ENCODE results near the gene TNRC6B. TPM values are rescaled to one million over a fixed set of nuclear protein-coding genes. Genes with fewer than 3 reads are reported as not detected.

The TNRC6B gene
- total and polyA plus RNA-seq, 2 of the 13 experiments (the other 11 are each of a cell fraction or from before 2014, with no cell fraction given), result 8.9 to 13.2 TPM

DNA sequence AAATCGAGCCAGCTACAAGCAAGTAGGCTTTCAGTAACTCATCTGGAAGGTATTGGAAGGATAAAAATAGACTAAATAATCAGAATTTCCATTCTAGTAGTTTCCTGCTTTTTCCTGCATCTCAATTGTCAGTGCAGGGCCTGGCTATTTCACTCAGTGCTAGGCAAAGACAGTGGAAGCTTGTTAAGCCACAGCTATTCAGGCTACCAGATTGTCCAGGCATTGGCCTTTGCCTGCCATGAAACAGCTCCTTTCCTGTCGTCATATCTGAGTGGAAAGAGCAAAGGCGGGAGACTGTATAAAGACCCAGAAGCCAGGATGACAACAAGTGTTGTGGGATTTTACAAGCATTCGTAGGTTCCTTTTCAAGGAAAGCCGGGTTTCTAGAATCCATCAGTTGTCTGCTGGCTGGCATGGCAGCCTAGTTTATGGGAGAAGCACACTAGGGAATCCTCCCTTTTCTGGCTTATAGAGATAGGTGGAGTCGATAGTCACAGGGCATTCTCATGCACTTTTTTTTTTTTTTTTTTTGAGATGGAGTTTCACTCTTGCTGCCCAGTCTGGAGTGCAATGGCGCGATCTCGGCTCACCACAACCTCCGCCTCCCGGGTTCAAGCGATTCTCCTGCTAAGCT is 2.0 kb upstream of the TNRC6B start:
- peaks cover 32% of the 10 kb centered on the region for H3K4me1 ChIP-seq (ENCODE audit: insufficient read depth, low read length)
- no peak overlapping the region for H3K4me3 ChIP-seq (replicated peaks in 1 of 3; ENCODE audit: insufficient read depth in 1 of 3, low read depth in 2 of 3, low read length in 3 of 3)
- WGBS (ENCODE audit: low lambda C conversion rate), result 96% methylated on average over 12 of the region's 12 CpGs
- H4K20me1 ChIP-seq (ENCODE audit: insufficient read depth, low read length), result peaks cover 5% of the 10 kb centered on the region; the same call in 1 of the 2 replicates
- ChIA-PET POLR2A (no interaction called here), CTCF (ENCODE audit: low intra/inter-chr PET ratio, low total read pairs) (no interaction called here)
- TF ChIP-seq PCBP2 (optimal IDR thresholded peaks at IDR 0.05; ENCODE audit: low read depth, low read length, poor library complexity, severe bottlenecking), result no peak
- no peak for TF ChIP-seq ZKSCAN1 (IDR thresholded peaks at IDR 0.05; ENCODE audit: low read length)
- in situ Hi-C loops (cut with HindIII; ENCODE audit: extremely low pct_ligation_motif_present, low pct_unique_long_range_greater_than_20kb), result no loop called here
- no peak overlapping the region for H2AFZ ChIP-seq (ENCODE audit: low read length)
- H3K4me2 ChIP-seq (ENCODE audit: low read depth, low read length), result no peak overlapping the region
- H3K27ac ChIP-seq (ENCODE audit: extremely low read length, insufficient read depth, low read length), result no peak overlapping the region
- H3K79me2 ChIP-seq (ENCODE audit: insufficient read depth, low read length), result peaks cover 29% of the 10 kb centered on the region
- intact Hi-C loops (cut with micrococcal nuclease; ENCODE audit: unreplicated experiment), result loop anchor here (2.0 to 5.0 kb wide), 2 partner anchors 19 to 133 kb away; no protein-coding TSS in a partner anchor
- FAIRE-seq (no peak), DNase-seq (ENCODE audit: low spot score) (no peak), ATAC-seq (no peak)
- no TSS peak for BruUV-seq (replicated peaks)
- H3K9ac ChIP-seq (ENCODE audit: insufficient read depth, low read depth, low read length), result no peak overlapping the region
- no peaks in the 10 kb centered on the region; a peak in 1 of 5 replicates for H3K27me3 ChIP-seq (ENCODE audit: control insufficient read depth in 1 of 2, insufficient read depth in 2 of 2, low read length in 2 of 2)
- no peaks in the 10 kb centered on the region for H3K9me3 ChIP-seq (ENCODE audit: low read length)
- H3K36me3 ChIP-seq (replicated peaks in 1 of 2; ENCODE audit: control insufficient read depth in 1 of 2, insufficient read depth in 2 of 2, low read length in 2 of 2), result no peaks in the 10 kb centered on the region

DNA sequence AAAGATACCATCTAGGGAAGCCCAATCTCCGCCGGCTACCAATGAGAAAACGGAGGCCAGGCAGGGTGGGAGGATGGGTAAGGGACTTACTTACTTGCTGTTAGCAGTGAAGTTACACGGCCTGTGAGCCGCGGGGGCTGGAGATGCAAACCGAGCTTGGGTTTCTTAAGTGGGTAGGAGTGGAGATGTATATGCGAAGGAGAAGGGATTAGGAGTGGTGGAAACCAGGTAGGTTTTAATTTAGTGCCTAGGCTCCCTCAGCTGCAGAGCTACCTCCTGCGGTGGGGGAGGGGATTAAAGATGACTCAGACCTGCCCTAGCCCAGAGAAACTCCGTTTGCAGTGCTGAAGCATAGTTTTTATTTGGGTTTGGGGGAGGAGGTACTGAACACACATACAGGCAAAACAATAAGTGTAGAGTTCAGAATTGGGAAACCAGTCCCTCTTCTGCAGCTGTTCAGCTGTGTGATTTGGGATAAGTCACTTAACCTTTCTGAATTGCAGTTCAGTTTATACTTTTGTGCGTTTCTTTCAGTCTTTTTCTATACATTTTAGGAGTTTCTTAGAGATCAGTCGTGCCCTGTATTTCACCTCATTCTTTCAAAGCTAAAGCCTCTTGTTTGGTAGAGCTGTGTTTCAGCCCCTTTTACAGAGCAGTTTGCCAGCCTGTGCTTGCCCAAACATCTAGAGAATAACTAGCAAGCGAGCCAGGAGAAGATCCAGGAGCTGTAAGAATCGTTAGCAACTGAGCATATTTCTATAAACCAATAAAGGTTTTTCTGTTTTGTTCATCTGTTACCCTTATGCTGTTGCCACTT is 596 bp upstream of the TNRC6B start:
- POLR2A ChIA-PET, result interaction anchor here (0.6 to 1.7 kb wide), 12 partner anchors 16 to 936 kb away, joined by 3 to 35 read pairs (median 4); partner anchors contain the start of genes ADSL and RPL3
- Histone ChIP-seq H3K4me2 (ENCODE audit: low read depth, low read length) (peak overlapping the region; percentile 85), H4K20me1 (ENCODE audit: insufficient read depth, low read length) (peaks cover 15% of the 10 kb centered on the region), H3K9ac (ENCODE audit: insufficient read depth, low read depth, low read length) (peak overlapping the region; percentile 92), H3K9me3 (ENCODE audit: low read length) (no peaks in the 10 kb centered on the region), H3K4me3 (replicated peaks in 1 of 3; ENCODE audit: insufficient read depth in 1 of 3, low read depth in 2 of 3, low read length in 3 of 3) (peak overlapping the region; percentile 49 to 97 (median 75)), H3K79me2 (ENCODE audit: insufficient read depth, low read length) (peaks cover 43% of the 10 kb centered on the region), H3K36me3 (replicated peaks in 1 of 2; ENCODE audit: control insufficient read depth in 1 of 2, insufficient read depth in 2 of 2, low read length in 2 of 2) (no peaks in the 10 kb centered on the region), H3K27me3 (ENCODE audit: control insufficient read depth in 1 of 2, insufficient read depth in 2 of 2, low read length in 2 of 2) (no peaks in the 10 kb centered on the region; a peak in 1 of 5 replicates), H2AFZ (ENCODE audit: low read length) (no peak overlapping the region), H3K27ac (ENCODE audit: extremely low read length, insufficient read depth, low read length) (peak overlapping the region; percentile 83), H3K4me1 (ENCODE audit: insufficient read depth, low read length) (peaks cover 46% of the 10 kb centered on the region)
- in situ Hi-C loops (cut with HindIII; ENCODE audit: extremely low pct_ligation_motif_present, low pct_unique_long_range_greater_than_20kb) (no loop called here), intact Hi-C loops (cut with micrococcal nuclease; ENCODE audit: unreplicated experiment) (loop anchor here (2.0 to 5.0 kb wide), 2 partner anchors 20 to 135 kb away; no protein-coding TSS in a partner anchor)
- BruUV-seq (replicated peaks), result no TSS peak
- FAIRE-seq, result peak; percentile 79
- 9% methylated on average over 14 of the region's 14 CpGs for WGBS (ENCODE audit: low lambda C conversion rate)
- ATAC-seq, result peak; percentile 82
- CTCF ChIA-PET (ENCODE audit: low intra/inter-chr PET ratio, low total read pairs), result no interaction called here
- DNase-seq (ENCODE audit: low spot score), result peak; percentile 87
- TF ChIP-seq ZFP36L1 (CRISPR knock-in tag; IDR thresholded peaks at IDR 0.05) (peak; percentile 46; the same call in 1 of the 2 replicates), FOSL1 (CRISPR knock-in tag; IDR thresholded peaks at IDR 0.05; ENCODE audit: borderline replicate concordance) (peak; percentile 79), ZFP36 (IDR thresholded peaks at IDR 0.05; ENCODE audit: borderline replicate concordance, low read depth, low read length, partially characterized antibody) (peak; percentile 28), ZGPAT (CRISPR knock-in tag; IDR thresholded peaks at IDR 0.05) (0 out of 2 replicates have a peak, but pooled peaks have one; percentile 14), KDM3A (CRISPR knock-in tag; IDR thresholded peaks at IDR 0.05; ENCODE audit: low read depth) (peak; percentile 14; the same call in 1 of the 2 replicates), JUND (CRISPR knock-in tag; IDR thresholded peaks at IDR 0.05) (peak; percentile 84), FOSL2 (CRISPR knock-in tag; IDR thresholded peaks at IDR 0.05) (peak; percentile 97)
- TF ChIP-seq, protein P1, sequence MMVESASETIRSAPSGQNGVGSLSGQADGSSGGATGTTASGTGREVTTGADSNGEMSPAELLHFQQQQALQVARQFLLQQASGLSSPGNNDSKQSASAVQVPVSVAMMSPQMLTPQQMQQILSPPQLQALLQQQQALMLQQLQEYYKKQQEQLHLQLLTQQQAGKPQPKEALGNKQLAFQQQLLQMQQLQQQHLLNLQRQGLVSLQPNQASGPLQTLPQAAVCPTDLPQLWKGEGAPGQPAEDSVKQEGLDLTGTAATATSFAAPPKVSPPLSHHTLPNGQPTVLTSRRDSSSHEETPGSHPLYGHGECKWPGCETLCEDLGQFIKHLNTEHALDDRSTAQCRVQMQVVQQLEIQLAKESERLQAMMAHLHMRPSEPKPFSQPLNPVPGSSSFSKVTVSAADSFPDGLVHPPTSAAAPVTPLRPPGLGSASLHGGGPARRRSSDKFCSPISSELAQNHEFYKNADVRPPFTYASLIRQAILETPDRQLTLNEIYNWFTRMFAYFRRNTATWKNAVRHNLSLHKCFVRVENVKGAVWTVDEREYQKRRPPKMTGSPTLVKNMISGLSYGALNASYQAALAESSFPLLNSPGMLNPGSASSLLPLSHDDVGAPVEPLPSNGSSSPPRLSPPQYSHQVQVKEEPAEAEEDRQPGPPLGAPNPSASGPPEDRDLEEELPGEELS (CRISPR knock-in tag; IDR thresholded peaks at IDR 0.05), result peak; percentile 46; the same call in 1 of the 2 replicates
- TF ChIP-seq, protein P2, sequence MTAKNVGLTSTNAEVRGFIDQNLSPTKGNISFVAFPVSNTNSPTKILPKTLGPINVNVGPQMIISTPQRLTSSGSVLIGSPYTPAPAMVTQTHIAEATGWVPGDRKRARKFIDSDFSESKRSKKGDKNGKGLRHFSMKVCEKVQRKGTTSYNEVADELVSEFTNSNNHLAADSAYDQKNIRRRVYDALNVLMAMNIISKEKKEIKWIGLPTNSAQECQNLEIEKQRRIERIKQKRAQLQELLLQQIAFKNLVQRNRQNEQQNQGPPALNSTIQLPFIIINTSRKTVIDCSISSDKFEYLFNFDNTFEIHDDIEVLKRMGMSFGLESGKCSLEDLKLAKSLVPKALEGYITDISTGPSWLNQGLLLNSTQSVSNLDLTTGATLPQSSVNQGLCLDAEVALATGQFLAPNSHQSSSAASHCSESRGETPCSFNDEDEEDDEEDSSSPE (CRISPR knock-in tag; IDR thresholded peaks at IDR 0.05), result 0 out of 2 replicates have a peak, but pooled peaks have one; percentile 12
